Measurements from ENCODE around the gene CALHM6. TPM values are rescaled to one million over a fixed set of nuclear protein-coding genes. Genes with fewer than 3 reads are reported as not detected.

The CALHM6 gene
- total RNA-seq = 0.79 TPM in 1 of 2 replicates, not detected in the other

DNA sequence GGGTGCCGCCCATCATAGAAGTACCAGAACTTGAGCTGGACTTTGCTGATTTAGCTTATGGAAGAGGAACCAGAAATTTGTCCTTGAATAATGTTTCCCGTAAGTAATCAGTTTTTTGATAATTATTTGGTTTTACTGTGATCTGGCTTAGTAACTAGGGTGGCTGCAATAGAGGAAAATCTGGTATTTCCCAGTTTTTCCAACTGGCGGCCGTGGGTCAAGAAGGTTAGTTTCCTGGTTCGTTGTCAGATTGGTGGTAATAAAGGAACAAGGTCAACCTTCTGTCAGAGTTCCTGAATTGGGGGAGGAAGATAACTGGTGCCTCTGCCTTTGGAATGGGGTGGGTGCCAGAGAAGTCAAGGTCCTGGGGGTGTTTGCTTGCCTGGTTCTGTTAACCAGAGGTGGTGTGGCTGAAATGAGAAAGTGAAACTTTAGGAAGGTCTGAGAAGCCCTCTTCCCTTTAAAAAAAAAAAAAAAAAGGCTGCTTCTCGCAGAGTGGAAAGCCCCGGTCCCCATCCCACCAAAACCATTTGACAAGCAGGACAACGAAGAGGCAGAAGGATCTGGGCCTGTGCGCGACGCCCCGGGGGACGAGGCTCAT lies at the start of gene CALHM6:
TSS of gene CALHM6 (plus strand) at position 45 of the 601 bp plus-strand sequence. CDS start at position 600, 555 bp downstream.

DNA sequence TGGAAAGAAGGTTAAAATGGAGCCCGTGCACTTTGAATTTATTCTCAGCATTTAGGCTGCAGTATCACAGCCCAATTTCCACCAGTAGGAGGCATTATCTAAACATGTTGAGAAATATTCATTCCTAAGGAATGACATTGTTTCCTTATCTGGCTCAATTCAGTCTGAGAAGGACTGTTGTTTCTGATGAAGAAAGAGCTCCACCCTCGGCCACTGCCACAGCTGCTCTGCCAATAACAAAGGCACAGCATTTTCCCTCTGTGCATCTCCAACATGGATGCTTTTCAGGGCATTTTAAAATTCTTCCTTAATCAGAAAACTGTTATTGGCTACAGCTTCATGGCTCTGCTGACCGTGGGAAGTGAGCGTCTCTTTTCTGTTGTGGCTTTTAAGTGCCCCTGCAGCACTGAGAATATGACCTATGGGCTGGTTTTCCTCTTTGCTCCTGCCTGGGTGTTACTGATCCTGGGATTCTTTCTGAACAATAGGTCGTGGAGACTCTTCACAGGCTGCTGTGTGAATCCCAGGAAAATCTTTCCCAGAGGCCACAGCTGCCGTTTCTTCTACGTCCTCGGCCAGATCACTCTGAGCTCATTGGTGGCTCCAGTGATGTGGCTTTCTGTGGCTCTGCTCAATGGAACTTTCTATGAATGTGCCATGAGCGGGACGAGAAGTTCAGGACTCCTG lies 50.4 kb downstream of the CALHM6 start, which contains the start of gene CALHM5:
TSS of gene CALHM5 (plus strand) at position 216 of the 687 bp plus-strand sequence. CDS start at position 274, 58 bp downstream.

Other genes starting within 250 kb of the CALHM6 start
- 4.5 and 6.0 TPM in 2 replicates for gene TSPYL4, start 207.3 kb upstream of the CALHM6 start, total RNA-seq
- 102 and 110 TPM in 2 replicates for gene TSPYL1, start 181.4 kb upstream of the CALHM6 start, total RNA-seq
- gene DSE, start 90.4 kb upstream of the CALHM6 start, total RNA-seq = 74.4 and 89.3 TPM in 2 replicates
- gene CALHM5, start 50.3 kb downstream of the CALHM6 start, total RNA-seq = 8.4 and 9.0 TPM in 2 replicates
- 0.09 and 0.16 TPM in 2 replicates for gene TRAPPC3L, start 84.3 kb downstream of the CALHM6 start, total RNA-seq
- gene CALHM4, start 92.4 kb downstream of the CALHM6 start, total RNA-seq = not detected in 2 replicates
- 17.5 and 20.8 TPM in 2 replicates for gene RWDD1, start 110.1 kb downstream of the CALHM6 start, total RNA-seq
- under 0.01 and 0.09 TPM in 2 replicates for gene RSPH4A, start 155.1 kb downstream of the CALHM6 start, total RNA-seq
- gene ZUP1, start 207.4 kb downstream of the CALHM6 start, total RNA-seq = 11.6 and 14.3 TPM in 2 replicates
- 6.0 and 8.2 TPM in 2 replicates for gene KPNA5, start 219.8 kb downstream of the CALHM6 start, total RNA-seq

Data from bronchial smooth muscle cell (primary cell).